Middle frontal gyrus (tissue), 1 donor: ENCODE measurements around the gene RAP1B.

Experiments used
- DNase-seq: peaks from one replicate; pipeline ENCODE4 v3.0.0-alpha.2; 2015; ENCODE audit warnings: low spot score; ENCODE audit errors: extremely low spot score

RAP1B gene

DNA sequence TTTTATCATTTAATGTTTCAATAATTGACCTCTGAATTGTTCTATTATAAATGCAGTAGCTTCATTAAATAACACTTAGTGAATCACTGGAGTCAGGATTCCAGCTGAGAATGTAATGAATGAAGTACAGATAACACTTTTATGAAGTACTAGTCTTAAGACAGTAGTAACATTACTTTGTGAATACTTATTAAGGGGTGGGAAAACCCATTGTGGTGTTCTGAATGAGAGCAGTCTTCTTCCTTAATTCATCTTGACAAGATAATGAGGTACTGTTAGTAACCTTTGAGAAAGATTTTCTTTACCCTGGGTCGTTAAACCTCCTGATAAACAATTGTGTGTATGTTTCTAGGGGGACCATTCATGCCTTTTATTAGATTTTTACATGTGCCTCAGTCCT, 88.8 kb downstream of the RAP1B start:
- DNase-seq: no peak
